A549 (cell line): ENCODE results near the gene ZNF26.

ENCODE experiments used
- NR3C1 ChIP-seq: fragments of >200 bp; sonication (Bioruptor Twin); formaldehyde crosslinking; IDR thresholded peaks from 3 replicates; pipeline ENCODE4 v1.6.1; 2017
- RNF2 ChIP-seq: fragments of 200-600 bp; sonication (generic); IDR thresholded peaks from 2 replicates; pipeline ENCODE4 v1.6.1; 2016; ENCODE audit warnings: low read depth, mild to moderate bottlenecking, antibody characterized with exemption, moderate library complexity, borderline replicate concordance
- TF ChIP-seq, protein P1 (sequence below): fragments of >200 bp; sonication (Bioruptor Twin); formaldehyde crosslinking; IDR thresholded peaks from 3 replicates; pipeline ENCODE4 v1.5.1; 2016

DNA sequence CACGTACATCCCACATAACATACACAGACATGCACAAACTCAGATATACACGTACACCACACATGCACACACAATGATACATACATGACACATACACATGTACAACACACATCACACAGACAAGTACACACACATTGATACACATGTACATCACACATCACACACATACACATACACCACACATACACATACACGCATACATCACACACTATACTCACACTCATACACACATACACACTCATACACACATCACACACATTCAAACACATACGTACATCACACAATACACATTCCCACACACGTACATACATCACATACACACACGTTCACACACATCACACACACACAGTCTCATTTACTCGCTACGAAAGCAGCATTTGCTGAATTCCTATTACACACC is 34.5 kb upstream of the ZNF26 start:
- TF ChIP-seq RNF2 (no peak), NR3C1 (no peak)
- TF ChIP-seq, protein P1, sequence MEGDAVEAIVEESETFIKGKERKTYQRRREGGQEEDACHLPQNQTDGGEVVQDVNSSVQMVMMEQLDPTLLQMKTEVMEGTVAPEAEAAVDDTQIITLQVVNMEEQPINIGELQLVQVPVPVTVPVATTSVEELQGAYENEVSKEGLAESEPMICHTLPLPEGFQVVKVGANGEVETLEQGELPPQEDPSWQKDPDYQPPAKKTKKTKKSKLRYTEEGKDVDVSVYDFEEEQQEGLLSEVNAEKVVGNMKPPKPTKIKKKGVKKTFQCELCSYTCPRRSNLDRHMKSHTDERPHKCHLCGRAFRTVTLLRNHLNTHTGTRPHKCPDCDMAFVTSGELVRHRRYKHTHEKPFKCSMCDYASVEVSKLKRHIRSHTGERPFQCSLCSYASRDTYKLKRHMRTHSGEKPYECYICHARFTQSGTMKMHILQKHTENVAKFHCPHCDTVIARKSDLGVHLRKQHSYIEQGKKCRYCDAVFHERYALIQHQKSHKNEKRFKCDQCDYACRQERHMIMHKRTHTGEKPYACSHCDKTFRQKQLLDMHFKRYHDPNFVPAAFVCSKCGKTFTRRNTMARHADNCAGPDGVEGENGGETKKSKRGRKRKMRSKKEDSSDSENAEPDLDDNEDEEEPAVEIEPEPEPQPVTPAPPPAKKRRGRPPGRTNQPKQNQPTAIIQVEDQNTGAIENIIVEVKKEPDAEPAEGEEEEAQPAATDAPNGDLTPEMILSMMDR: no peak
